Hematopoietic multipotent progenitor cell (in vitro differentiated cells): ENCODE results near the gene STRIP2. TPM values are rescaled to one million over a fixed set of nuclear protein-coding genes. Genes with fewer than 3 reads are reported as not detected.
"Not testable (repeated sequence)": the region's sequence is repeated elsewhere in the genome, so short reads cannot be mapped to it uniquely, and the experiment has no call there.

ENCODE experiments used
- DNase-seq, 3 donors: peaks; one replicate each; pipeline ENCODE4 v3.0.0-alpha.2; 2011 to 2015; ENCODE audit warnings: low read depth in 2 of 3, low spot score in 2 of 3
- small RNA-seq: library from RNA; depleted of rRNA; stranded (forward); fragments of <200 nt; gene quantifications from one replicate; pipeline ENCODE3, GENCODE V24; 2012
- total RNA-seq: library from RNA; depleted of rRNA; stranded (reverse); fragments of >200 nt; gene quantifications from one replicate; pipeline ENCODE4 v1.2.3, GENCODE V29; 2012

Gene STRIP2
- total RNA-seq, 1 donor, result 0.81 TPM

- DNase-seq, result no peak
Measured at GRCh38 chr7:129523924-129524323, 89.7 kb downstream of the STRIP2 start.

GRCh38 chr7:129524405-129524804, 90.2 kb downstream of the STRIP2 start:
- DNase-seq, result peak in 1 of 3 donors; percentile 10

DNA sequence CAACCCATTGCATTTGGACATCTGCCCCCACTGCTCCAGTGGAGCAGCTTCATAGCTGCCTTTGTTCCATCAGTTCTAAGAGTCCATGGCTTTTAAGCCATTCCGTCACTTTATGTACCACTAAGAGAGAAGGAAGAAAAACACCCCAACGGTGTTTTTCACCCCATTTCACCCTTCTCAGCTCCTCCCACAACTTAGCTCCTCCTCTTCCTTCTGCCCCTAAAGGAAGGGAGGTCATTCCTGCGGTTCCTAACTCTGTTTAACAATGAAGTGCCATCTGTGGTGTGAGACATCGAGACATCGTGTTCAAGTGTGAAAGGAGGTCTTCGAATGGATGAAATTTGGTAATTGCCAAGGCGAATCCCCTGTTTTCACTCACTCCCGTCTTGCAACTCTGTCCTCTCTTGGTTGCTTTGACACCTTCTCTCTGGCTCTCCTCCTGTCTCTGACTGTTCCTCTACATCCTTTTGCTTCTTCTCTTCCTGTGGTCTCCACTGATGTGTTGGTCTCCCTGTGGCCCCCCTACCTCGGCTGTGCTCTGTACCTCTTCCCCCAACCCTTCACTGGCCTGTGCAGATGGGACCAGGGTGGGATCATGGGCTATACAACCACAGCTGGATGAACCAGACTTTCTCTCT, 91.1 kb downstream of the STRIP2 start:
- no peak for DNase-seq

GRCh38 chr7:129529643-129530042, 95.4 kb downstream of the STRIP2 start:
- DNase-seq, result no peak

DNA sequence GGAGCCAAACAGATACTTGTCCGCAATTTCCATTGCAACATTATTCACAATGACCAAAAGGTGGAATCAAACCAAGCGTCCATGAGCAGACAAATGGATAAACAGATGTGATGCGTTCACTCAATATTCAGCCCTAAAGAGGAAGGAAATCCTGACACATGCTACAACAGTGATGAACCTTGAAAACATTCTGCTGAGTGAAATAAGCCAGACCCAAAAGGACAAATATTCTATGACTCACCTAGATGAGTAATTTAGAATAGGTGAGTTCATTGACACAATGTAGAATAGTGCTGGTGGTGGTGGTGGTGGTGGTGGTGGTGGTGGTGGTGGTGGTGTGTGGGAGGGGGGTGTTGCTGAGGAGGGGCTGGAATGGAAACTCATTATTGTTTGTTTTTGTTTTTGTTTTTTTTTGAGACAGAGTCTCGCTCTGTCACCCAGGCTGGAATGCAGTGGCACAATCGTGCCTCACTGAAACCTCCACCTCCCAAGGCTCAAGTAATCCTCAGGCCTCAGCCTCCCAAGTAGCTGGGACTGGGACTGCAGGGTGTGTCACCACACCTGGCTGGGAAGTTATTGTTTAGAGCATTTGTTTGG, 96.7 kb downstream of the STRIP2 start:
- DNase-seq, result peak in 1 of 3 donors; percentile 6

- no peak for DNase-seq
Measured at GRCh38 chr7:129531721-129532120, 97.5 kb downstream of the STRIP2 start.

GRCh38 chr7:129532375-129532774, 98.1 kb downstream of the STRIP2 start:
- no peak for DNase-seq

DNA sequence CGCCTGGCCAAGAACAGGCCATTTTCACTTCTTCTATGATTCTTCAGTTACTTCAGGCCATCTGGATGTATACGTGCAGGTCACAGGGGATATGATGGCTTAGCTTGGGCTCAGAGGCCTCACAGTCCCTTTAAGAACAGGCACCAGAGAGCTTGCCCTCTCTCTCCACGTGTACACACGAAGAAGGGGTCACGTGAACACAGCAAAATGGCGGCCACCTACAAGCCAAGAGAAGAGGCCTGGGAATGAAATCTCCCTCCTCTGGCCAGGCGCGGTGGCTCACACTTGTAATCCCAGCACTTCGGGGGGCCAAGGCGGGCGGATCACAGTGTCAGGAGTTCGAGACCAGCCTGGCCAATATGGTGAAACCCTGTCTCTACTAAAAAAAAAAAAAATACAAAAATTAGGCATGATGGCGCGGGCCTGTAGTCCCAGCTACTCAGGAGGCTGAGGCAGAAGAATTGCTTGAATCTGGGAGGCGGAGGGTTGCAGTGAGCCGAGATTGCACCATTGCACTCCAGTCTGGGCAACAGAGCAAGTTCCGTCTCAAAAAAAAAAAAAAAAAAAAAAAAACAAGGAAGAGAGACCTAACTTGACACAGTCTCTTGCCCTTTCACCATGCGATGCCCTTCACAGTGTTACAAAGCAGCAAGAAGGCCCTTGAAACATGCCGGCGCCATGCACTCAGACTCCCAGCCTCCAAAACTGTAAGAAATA, 100.5 kb downstream of the STRIP2 start:
- not testable (repeated sequence) for DNase-seq

- peak in 1 of 3 donors; percentile 46 for DNase-seq
Measured at GRCh38 chr7:129535896-129536295, 101.7 kb downstream of the STRIP2 start.

DNA sequence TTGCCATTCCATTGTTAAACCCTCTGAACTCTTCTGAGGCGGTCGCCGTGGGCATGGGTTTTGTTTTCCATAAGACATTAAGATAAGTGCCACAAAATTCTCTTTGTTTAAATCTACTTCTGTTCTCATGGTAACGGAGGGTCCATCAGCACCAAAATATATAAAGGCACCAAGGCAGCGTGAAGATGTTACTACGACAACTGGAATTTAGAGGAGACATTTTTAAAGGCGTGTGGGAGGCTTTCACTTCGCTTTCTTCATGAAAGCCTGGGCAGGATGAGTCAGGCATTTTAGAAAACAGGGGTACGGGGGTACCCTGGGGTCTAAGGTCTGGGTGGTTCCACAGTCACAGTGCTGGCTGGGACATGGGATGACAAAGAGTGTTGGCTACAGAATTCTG, 102.1 kb downstream of the STRIP2 start:
- DNase-seq, result peak in 1 of 3 donors; percentile 33

Small RNA genes lying within 50 kb of the gene (small RNA-seq; reads per million reads assigned to genes)
- gene AC009244.1 (not detected), gene RNU1-72P (not detected), gene SNRPGP3 (not detected)

Other genes starting within 250 kb of the STRIP2 start
- gene SMO, start 245.8 kb upstream of the STRIP2 start, total RNA-seq, result 33.1 TPM
- 9.2 TPM for gene AHCYL2, start 209.4 kb upstream of the STRIP2 start, total RNA-seq
- gene SMKR1, start 68.1 kb downstream of the STRIP2 start, total RNA-seq, result 1.3 TPM
- 23.7 TPM for gene NRF1, start 177.3 kb downstream of the STRIP2 start, total RNA-seq